Measurements from ENCODE around the gene HDAC8.
"Not testable (repeated sequence)": the region's sequence is repeated elsewhere in the genome, so short reads cannot be mapped to it uniquely, and the experiment has no call there.

The HDAC8 gene

GRCh38 chrX:72569786-72570185 lies 2.9 kb downstream of the HDAC8 start:
- Histone ChIP-seq H3K9me3 (replicated peaks in 1 of 2; ENCODE audit: control insufficient read depth in 2 of 2, insufficient read depth in 1 of 2, low read depth in 1 of 2, low read length in 2 of 2) (no peaks in the 10 kb centered on the region), H2BK15ac (ENCODE audit: low read length) (no peak overlapping the region), H3K27ac (replicated peaks; ENCODE audit: low read length) (no peak overlapping the region), H3K4me1 (ENCODE audit: control insufficient read depth in 2 of 2, insufficient read depth in 1 of 2, low read depth in 1 of 2, low read length in 2 of 2) (no peaks in the 10 kb centered on the region), H3K79me1 (ENCODE audit: low read depth, low read length) (peaks cover 2% of the 10 kb centered on the region), H3K14ac (ENCODE audit: low read length) (no peak overlapping the region), H2BK12ac (ENCODE audit: low read length) (no peak overlapping the region), H4K8ac (ENCODE audit: low read depth, low read length) (no peak overlapping the region), H2BK120ac (ENCODE audit: low read depth, low read length) (no peak overlapping the region), H4K91ac (ENCODE audit: low read depth, low read length, poor library complexity) (no peak overlapping the region), H2AK5ac (ENCODE audit: low read depth, low read length) (no peak overlapping the region), H3K4me3 (ENCODE audit: low read length in 2 of 2) (no peak overlapping the region), H3K23ac (ENCODE audit: low read depth, low read length, poor library complexity) (no peak overlapping the region), H2BK5ac (ENCODE audit: low read length) (no peak overlapping the region), H3K18ac (ENCODE audit: low read length) (no peak overlapping the region), H3K27me3 (ENCODE audit: control insufficient read depth in 3 of 3, insufficient read depth in 3 of 3, low read depth in 1 of 3, low read length in 3 of 3) (no peaks in the 10 kb centered on the region), H2AFZ (ENCODE audit: low read length) (no peak overlapping the region), H3K36me3 (replicated peaks in 1 of 2; ENCODE audit: control insufficient read depth in 2 of 2, insufficient read depth in 2 of 2, low read length in 2 of 2) (peaks cover 4 to 52% of the 10 kb centered on the region in 2 donors), H3K4ac (ENCODE audit: low read length) (no peak overlapping the region), H3K9ac (ENCODE audit: low read depth, low read length, poor library complexity) (no peak overlapping the region), H3K4me2 (ENCODE audit: insufficient read depth, low read length, poor library complexity, severe bottlenecking) (no peak overlapping the region)
- no peak for DNase-seq (ENCODE audit: low spot score)
- no CpG with 5 or more reads among the region's 2 CpGs for WGBS, 2 donors (ENCODE audit: extremely low coverage in 2 of 2, insufficient read length in 2 of 2, insufficient replicate concordance in 1 of 2)

- no peak overlapping the region for H3K9ac ChIP-seq (ENCODE audit: low read depth, low read length, poor library complexity)
- no peak overlapping the region for H2BK15ac ChIP-seq (ENCODE audit: low read length)
- H4K8ac ChIP-seq (ENCODE audit: low read depth, low read length) = no peak overlapping the region
- H2BK120ac ChIP-seq (ENCODE audit: low read depth, low read length) = no peak overlapping the region
- H3K18ac ChIP-seq (ENCODE audit: low read length) = no peak overlapping the region
- H3K4me3 ChIP-seq (ENCODE audit: low read length in 2 of 2) = no peak overlapping the region
- H3K79me1 ChIP-seq (ENCODE audit: low read depth, low read length) = peaks cover 2% of the 10 kb centered on the region
- no peaks in the 10 kb centered on the region for H3K4me1 ChIP-seq (ENCODE audit: control insufficient read depth in 2 of 2, insufficient read depth in 1 of 2, low read depth in 1 of 2, low read length in 2 of 2)
- WGBS, 2 donors (ENCODE audit: extremely low coverage in 2 of 2, insufficient read length in 2 of 2, insufficient replicate concordance in 1 of 2) = no CpG with 5 or more reads among the region's 6 CpGs
- no peak overlapping the region for H2AK5ac ChIP-seq (ENCODE audit: low read depth, low read length)
- H4K91ac ChIP-seq (ENCODE audit: low read depth, low read length, poor library complexity) = no peak overlapping the region
- H3K9me3 ChIP-seq (replicated peaks in 1 of 2; ENCODE audit: control insufficient read depth in 2 of 2, insufficient read depth in 1 of 2, low read depth in 1 of 2, low read length in 2 of 2) = no peaks in the 10 kb centered on the region
- H3K14ac ChIP-seq (ENCODE audit: low read length) = no peak overlapping the region
- H3K23ac ChIP-seq (ENCODE audit: low read depth, low read length, poor library complexity) = no peak overlapping the region
- no peak overlapping the region for H2AFZ ChIP-seq (ENCODE audit: low read length)
- no peak overlapping the region for H3K4me2 ChIP-seq (ENCODE audit: insufficient read depth, low read length, poor library complexity, severe bottlenecking)
- no peak overlapping the region for H2BK5ac ChIP-seq (ENCODE audit: low read length)
- no peaks in the 10 kb centered on the region for H3K27me3 ChIP-seq (ENCODE audit: control insufficient read depth in 3 of 3, insufficient read depth in 3 of 3, low read depth in 1 of 3, low read length in 3 of 3)
- no peak overlapping the region for H2BK12ac ChIP-seq (ENCODE audit: low read length)
- no peak overlapping the region for H3K4ac ChIP-seq (ENCODE audit: low read length)
- H3K36me3 ChIP-seq (replicated peaks in 1 of 2; ENCODE audit: control insufficient read depth in 2 of 2, insufficient read depth in 2 of 2, low read length in 2 of 2) = peaks cover 4 to 61% of the 10 kb centered on the region in 2 donors
- no peak for DNase-seq (ENCODE audit: low spot score)
- no peak overlapping the region for H3K27ac ChIP-seq (replicated peaks; ENCODE audit: low read length)
These were observed 4.1 kb downstream of the HDAC8 start for GRCh38 chrX:72568406-72569092.

- Histone ChIP-seq H2BK15ac (ENCODE audit: low read length) (no peak overlapping the region), H3K27ac (replicated peaks; ENCODE audit: low read length) (no peak overlapping the region), H3K79me1 (ENCODE audit: low read depth, low read length) (no peaks in the 10 kb centered on the region), H3K4ac (ENCODE audit: low read length) (no peak overlapping the region), H2BK120ac (ENCODE audit: low read depth, low read length) (no peak overlapping the region), H2BK12ac (ENCODE audit: low read length) (no peak overlapping the region), H3K4me3 (ENCODE audit: low read length in 2 of 2) (no peak overlapping the region), H2AFZ (ENCODE audit: low read length) (no peak overlapping the region), H3K27me3 (ENCODE audit: control insufficient read depth in 3 of 3, insufficient read depth in 3 of 3, low read depth in 1 of 3, low read length in 3 of 3) (no peaks in the 10 kb centered on the region), H2BK5ac (ENCODE audit: low read length) (no peak overlapping the region), H3K14ac (ENCODE audit: low read length) (no peak overlapping the region), H3K18ac (ENCODE audit: low read length) (no peak overlapping the region), H3K9ac (ENCODE audit: low read depth, low read length, poor library complexity) (no peak overlapping the region), H4K91ac (ENCODE audit: low read depth, low read length, poor library complexity) (no peak overlapping the region), H4K8ac (ENCODE audit: low read depth, low read length) (no peak overlapping the region), H3K9me3 (replicated peaks in 1 of 2; ENCODE audit: control insufficient read depth in 2 of 2, insufficient read depth in 1 of 2, low read depth in 1 of 2, low read length in 2 of 2) (no peaks in the 10 kb centered on the region), H3K4me1 (ENCODE audit: control insufficient read depth in 2 of 2, insufficient read depth in 1 of 2, low read depth in 1 of 2, low read length in 2 of 2) (no peaks in the 10 kb centered on the region), H3K23ac (ENCODE audit: low read depth, low read length, poor library complexity) (no peak overlapping the region), H3K4me2 (ENCODE audit: insufficient read depth, low read length, poor library complexity, severe bottlenecking) (no peak overlapping the region), H2AK5ac (ENCODE audit: low read depth, low read length) (no peak overlapping the region), H3K36me3 (replicated peaks in 1 of 2; ENCODE audit: control insufficient read depth in 2 of 2, insufficient read depth in 2 of 2, low read length in 2 of 2) (peaks cover 4 to 64% of the 10 kb centered on the region in 2 donors)
- DNase-seq (ENCODE audit: low spot score) = no peak
- WGBS, 2 donors (ENCODE audit: extremely low coverage in 2 of 2, insufficient read length in 2 of 2, insufficient replicate concordance in 1 of 2) = no CpG with 5 or more reads among the region's 2 CpGs
These were observed 6.2 kb downstream of the HDAC8 start for GRCh38 chrX:72566448-72566847.

GRCh38 chrX:72559655-72560054 lies 13.0 kb downstream of the HDAC8 start:
- H2AFZ ChIP-seq (ENCODE audit: low read length); H3K4ac ChIP-seq (ENCODE audit: low read length); H2AK5ac ChIP-seq (ENCODE audit: low read depth, low read length); H2BK5ac ChIP-seq (ENCODE audit: low read length); H3K27ac ChIP-seq (replicated peaks; ENCODE audit: low read length); H3K4me1 ChIP-seq (ENCODE audit: control insufficient read depth in 2 of 2, insufficient read depth in 1 of 2, low read depth in 1 of 2, low read length in 2 of 2); H3K4me2 ChIP-seq (ENCODE audit: insufficient read depth, low read length, poor library complexity, severe bottlenecking); H3K23ac ChIP-seq (ENCODE audit: low read depth, low read length, poor library complexity); H4K91ac ChIP-seq (ENCODE audit: low read depth, low read length, poor library complexity); H3K18ac ChIP-seq (ENCODE audit: low read length); DNase-seq (ENCODE audit: low spot score); H3K79me1 ChIP-seq (ENCODE audit: low read depth, low read length); H3K9me3 ChIP-seq (replicated peaks in 1 of 2; ENCODE audit: control insufficient read depth in 2 of 2, insufficient read depth in 1 of 2, low read depth in 1 of 2, low read length in 2 of 2); H3K4me3 ChIP-seq (ENCODE audit: low read length in 2 of 2); H3K14ac ChIP-seq (ENCODE audit: low read length); H4K8ac ChIP-seq (ENCODE audit: low read depth, low read length); H2BK12ac ChIP-seq (ENCODE audit: low read length); H3K27me3 ChIP-seq (ENCODE audit: control insufficient read depth in 3 of 3, insufficient read depth in 3 of 3, low read depth in 1 of 3, low read length in 3 of 3); H3K9ac ChIP-seq (ENCODE audit: low read depth, low read length, poor library complexity); H2BK15ac ChIP-seq (ENCODE audit: low read length); H2BK120ac ChIP-seq (ENCODE audit: low read depth, low read length): not testable (repeated sequence)
- WGBS, 2 donors (ENCODE audit: extremely low coverage in 2 of 2, insufficient read length in 2 of 2, insufficient replicate concordance in 1 of 2) = no CpG with 5 or more reads among the region's 28 CpGs
- H3K36me3 ChIP-seq (replicated peaks in 1 of 2; ENCODE audit: control insufficient read depth in 2 of 2, insufficient read depth in 2 of 2, low read length in 2 of 2) = peaks cover 0 to 11% of the 10 kb centered on the region in 2 donors
